ENCODE measurements around the gene METTL23. TPM values are rescaled to one million over a fixed set of nuclear protein-coding genes. Genes with fewer than 3 reads are reported as not detected.
A peak's percentile ranks its signal among the peaks of the same experiment; 100 is the strongest.
"Not testable (repeated sequence)": the region's sequence is repeated elsewhere in the genome, so short reads cannot be mapped to it uniquely, and the experiment has no call there.

METTL23 gene
- total and polyA plus RNA-seq, 12 donors: 24.6 to 91.5 (median 42.0) TPM

DNA sequence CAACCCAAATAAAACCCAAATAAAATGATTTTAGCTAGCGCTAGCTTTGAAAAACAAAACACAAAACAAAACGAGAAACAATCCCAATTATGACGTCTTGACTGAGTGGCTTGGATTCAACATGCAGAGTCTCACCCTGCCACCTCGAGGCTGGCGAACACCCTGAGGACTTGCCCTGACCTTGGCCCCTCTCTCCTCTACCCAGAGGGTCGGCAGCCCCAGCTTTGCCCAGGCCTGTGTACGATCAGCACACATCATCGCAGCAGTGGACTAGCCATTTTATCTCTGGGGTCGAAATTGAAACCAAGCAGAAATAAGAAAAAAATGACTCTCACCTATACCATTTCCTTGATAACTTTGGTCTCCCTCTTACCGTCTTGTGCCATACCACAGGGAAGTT lies 5.2 kb upstream of the METTL23 start:
- H3K9me3 ChIP-seq (replicated peaks in 1 of 3): no peaks in the 10 kb centered on the region
- peaks cover 0 to 84% of the 10 kb centered on the region in 2 donors for H3K36me3 ChIP-seq (replicated peaks in 1 of 2)
- TF ChIP-seq, protein P1, sequence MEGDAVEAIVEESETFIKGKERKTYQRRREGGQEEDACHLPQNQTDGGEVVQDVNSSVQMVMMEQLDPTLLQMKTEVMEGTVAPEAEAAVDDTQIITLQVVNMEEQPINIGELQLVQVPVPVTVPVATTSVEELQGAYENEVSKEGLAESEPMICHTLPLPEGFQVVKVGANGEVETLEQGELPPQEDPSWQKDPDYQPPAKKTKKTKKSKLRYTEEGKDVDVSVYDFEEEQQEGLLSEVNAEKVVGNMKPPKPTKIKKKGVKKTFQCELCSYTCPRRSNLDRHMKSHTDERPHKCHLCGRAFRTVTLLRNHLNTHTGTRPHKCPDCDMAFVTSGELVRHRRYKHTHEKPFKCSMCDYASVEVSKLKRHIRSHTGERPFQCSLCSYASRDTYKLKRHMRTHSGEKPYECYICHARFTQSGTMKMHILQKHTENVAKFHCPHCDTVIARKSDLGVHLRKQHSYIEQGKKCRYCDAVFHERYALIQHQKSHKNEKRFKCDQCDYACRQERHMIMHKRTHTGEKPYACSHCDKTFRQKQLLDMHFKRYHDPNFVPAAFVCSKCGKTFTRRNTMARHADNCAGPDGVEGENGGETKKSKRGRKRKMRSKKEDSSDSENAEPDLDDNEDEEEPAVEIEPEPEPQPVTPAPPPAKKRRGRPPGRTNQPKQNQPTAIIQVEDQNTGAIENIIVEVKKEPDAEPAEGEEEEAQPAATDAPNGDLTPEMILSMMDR (IDR thresholded peaks at IDR 0.05): no peak
- TF ChIP-seq POLR2A (IDR thresholded peaks at IDR 0.05): no peak
- 54 to 75% (median 60%) methylated on average over 10 of the region's 10 CpGs for WGBS, 4 donors
- H3K4me3 ChIP-seq: no peak overlapping the region
- H3K4me1 ChIP-seq (replicated peaks in 1 of 2): peaks cover 18 to 58% of the 10 kb centered on the region in 2 donors
- peak overlapping the region in 4 of 5 donors; percentile 11 to 62 (median 20) for H3K27ac ChIP-seq
- H3K27me3 ChIP-seq: no peaks in the 10 kb centered on the region
- intact Hi-C loops (cut with DNase I): no loop called here
- peak in 1 of 7 donors; percentile 50 for DNase-seq

DNA sequence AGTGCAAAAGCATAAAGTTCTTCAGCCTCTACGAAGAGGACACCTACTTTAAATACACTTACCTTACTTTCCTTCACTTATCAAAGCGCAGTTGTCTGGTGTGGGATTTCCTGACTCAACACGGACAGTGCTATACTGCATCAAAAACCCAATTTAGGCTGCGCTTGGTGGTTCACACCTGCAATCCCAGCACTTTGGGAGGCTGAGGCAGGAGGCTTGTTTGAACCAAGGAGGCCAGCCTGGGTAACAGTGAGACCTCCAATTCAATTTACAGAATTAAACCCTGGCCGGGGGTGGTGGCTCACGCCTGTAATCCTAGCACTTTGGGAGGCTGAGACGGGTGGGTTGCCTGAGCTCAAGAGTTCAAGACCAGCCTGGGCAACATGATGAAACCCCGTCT lies 4.4 kb upstream of the METTL23 start:
- Histone ChIP-seq H3K4me3 (no peak overlapping the region), H3K27ac (peak overlapping the region in 3 of 5 donors; percentile 17 to 54 (median 27)), H3K4me1 (replicated peaks in 1 of 2) (peaks cover 18 to 51% of the 10 kb centered on the region in 2 donors), H3K36me3 (replicated peaks in 1 of 2) (peaks cover 0 to 76% of the 10 kb centered on the region in 2 donors), H3K27me3 (no peaks in the 10 kb centered on the region), H3K9me3 (replicated peaks in 1 of 3) (no peaks in the 10 kb centered on the region)
- 87 to 90% (median 89%) methylated on average over 8 of the region's 8 CpGs for WGBS, 4 donors
- DNase-seq: peak in 1 of 7 donors; percentile 50
- intact Hi-C loops (cut with DNase I): no loop called here
- TF ChIP-seq POLR2A (IDR thresholded peaks at IDR 0.05): no peak
- TF ChIP-seq, protein P1 (IDR thresholded peaks at IDR 0.05): no peak

DNA sequence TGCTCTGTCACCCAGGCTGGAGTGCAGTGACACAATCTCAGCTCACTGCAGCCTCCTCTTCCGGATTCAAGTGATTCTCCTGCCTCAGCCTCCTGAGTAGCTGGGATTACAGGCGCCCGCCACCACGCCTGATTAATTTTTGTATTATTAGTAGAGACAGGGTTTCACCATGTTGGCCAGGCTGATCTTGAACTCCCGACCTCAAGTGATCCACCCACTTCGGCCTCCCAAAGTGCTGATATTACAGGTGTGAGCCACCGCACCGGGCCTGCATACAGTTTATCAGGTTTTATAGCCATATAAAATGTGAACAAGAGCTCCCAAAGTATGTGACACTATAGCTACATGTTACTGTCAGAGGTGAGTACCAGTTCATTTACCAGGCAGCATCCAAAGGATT lies 3.7 kb upstream of the METTL23 start:
- Histone ChIP-seq H3K4me1 (replicated peaks in 1 of 2) (peaks cover 18 to 57% of the 10 kb centered on the region in 2 donors), H3K36me3 (replicated peaks in 1 of 2) (peaks cover 0 to 69% of the 10 kb centered on the region in 2 donors)
- WGBS, 4 donors: 87 to 95% (median 94%) methylated on average over 8 of the region's 8 CpGs
- peak in 1 of 7 donors; percentile 52 for DNase-seq
- intact Hi-C loops (cut with DNase I); H3K27ac ChIP-seq; H3K4me3 ChIP-seq; H3K27me3 ChIP-seq; H3K9me3 ChIP-seq (replicated peaks in 1 of 3): not testable (repeated sequence)

DNA sequence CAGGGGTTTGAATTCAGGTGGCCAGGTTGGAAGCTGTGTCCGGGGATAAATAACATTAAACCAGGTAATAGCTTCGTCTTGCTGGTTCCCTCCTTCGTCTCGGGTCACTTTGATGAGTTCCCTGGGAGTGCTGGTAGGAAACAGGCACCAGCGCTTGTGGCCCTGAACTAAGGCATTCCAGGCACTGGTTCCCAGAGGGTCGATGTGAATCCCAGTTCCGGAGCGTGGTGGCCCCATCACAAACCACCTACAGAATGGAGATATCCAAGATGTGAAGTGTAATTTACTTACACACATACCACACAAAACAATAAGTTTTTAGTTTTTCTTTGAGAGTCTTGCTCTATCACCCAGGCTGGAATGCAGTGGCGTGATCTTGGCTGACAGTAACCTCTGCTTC lies 2.8 kb upstream of the METTL23 start:
- intact Hi-C loops (cut with DNase I): no loop called here
- Histone ChIP-seq H3K36me3 (replicated peaks in 1 of 2) (peaks cover 0 to 61% of the 10 kb centered on the region in 2 donors), H3K9me3 (replicated peaks in 1 of 3) (no peaks in the 10 kb centered on the region), H3K27ac (peak overlapping the region in 1 of 5 donors; percentile 13), H3K4me3 (no peak overlapping the region), H3K27me3 (no peaks in the 10 kb centered on the region), H3K4me1 (replicated peaks in 1 of 2) (peaks cover 18 to 59% of the 10 kb centered on the region in 2 donors)
- 85 to 89% (median 87%) methylated on average over 9 of the region's 9 CpGs for WGBS, 4 donors
- no peak for TF ChIP-seq POLR2A (IDR thresholded peaks at IDR 0.05)
- TF ChIP-seq, protein P1 (IDR thresholded peaks at IDR 0.05): no peak
- DNase-seq: peak in 1 of 7 donors; percentile 46

DNA sequence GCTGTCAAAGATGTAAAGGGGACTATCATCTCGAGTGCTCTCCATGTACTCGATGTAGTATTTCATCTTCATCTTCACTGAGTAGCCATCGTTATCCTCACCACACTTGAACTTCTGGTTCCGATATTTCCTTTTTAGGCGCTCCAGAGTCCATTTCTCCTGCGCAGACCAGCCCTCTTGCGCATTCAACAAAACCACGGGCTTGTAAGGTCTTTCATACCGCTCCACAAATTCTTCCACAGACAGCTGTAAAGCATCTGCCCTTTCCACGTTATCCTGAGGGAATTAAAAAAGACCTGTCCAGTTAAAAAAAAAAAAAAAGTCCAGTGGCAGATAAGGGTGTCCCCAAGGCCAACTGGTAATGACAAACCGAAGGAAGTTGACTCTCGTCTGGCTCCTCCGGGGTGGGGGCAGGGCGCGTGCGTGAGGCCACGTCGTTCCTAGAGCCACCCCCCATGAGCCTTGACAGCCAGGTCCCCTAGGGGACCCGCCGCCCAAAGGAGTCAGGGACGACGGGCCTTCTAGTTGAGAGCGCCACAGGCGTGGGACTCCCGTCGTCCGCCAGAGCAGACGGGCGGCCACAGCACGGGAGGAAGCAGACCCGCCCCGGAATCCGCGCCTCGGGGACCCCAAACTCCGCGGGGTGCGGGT lies 934 bp upstream of the METTL23 start:
- TF ChIP-seq POLR2A (IDR thresholded peaks at IDR 0.05): no peak
- TF ChIP-seq, protein P1 (IDR thresholded peaks at IDR 0.05): no peak
- Histone ChIP-seq H3K27me3 (no peaks in the 10 kb centered on the region), H3K4me1 (replicated peaks in 1 of 2) (peaks cover 18 to 61% of the 10 kb centered on the region in 2 donors), H3K36me3 (replicated peaks in 1 of 2) (peaks cover 0 to 50% of the 10 kb centered on the region in 2 donors), H3K4me3 (peak overlapping the region; percentile 75 to 98 (median 92)), H3K9me3 (replicated peaks in 1 of 3) (no peaks in the 10 kb centered on the region), H3K27ac (peak overlapping the region; percentile 94 to 100 (median 100))
- WGBS, 4 donors: 2 to 6% (median 4%) methylated on average over 15 to 38 of the region's 38 CpGs
- intact Hi-C loops (cut with DNase I): no loop called here
- peak; percentile 90 to 94 (median 92) for DNase-seq

Measured in adrenal gland (tissue), 12 donors.